Liver (tissue), 9 donors: ENCODE data around the gene CDC25A. TPM values are rescaled to one million over a fixed set of nuclear protein-coding genes. Genes with fewer than 3 reads are reported as not detected.

Experiments used
- DNase-seq: peaks from one replicate; pipeline ENCODE4 v3.0.0-alpha.2; 2017; ENCODE audit warnings: low spot score
- H3K27ac ChIP-seq, 2 donors: one replicate each; pipeline ENCODE4 v1.7.0; 2013; ENCODE audit warnings: inconsistent platforms in 2 of 2, low read length in 2 of 2, control low read depth in 1 of 2, low read depth in 1 of 2, mild to moderate bottlenecking in 1 of 2
- H3K27me3 ChIP-seq, 4 donors: one replicate each; pipeline versions ENCODE4 v1.6.1 to v1.7.0; 2013; ENCODE audit warnings: low read length in 3 of 4, inconsistent platforms in 1 of 4, mild to moderate bottlenecking in 1 of 4, moderate library complexity in 1 of 4; ENCODE audit not compliant: control insufficient read depth in 4 of 4, insufficient read depth in 4 of 4
- H3K36me3 ChIP-seq, 4 donors: one replicate each; pipeline versions ENCODE4 v1.6.1 to v1.7.0; 2013; ENCODE audit warnings: low read length in 3 of 4, mild to moderate bottlenecking in 3 of 4, low read depth in 1 of 4, moderate library complexity in 1 of 4; ENCODE audit not compliant: control insufficient read depth in 4 of 4, insufficient read depth in 3 of 4
- H3K4me1 ChIP-seq, 4 donors: one replicate each; pipeline versions ENCODE4 v1.6.1 to v1.7.0; 2013; ENCODE audit warnings: low read length in 3 of 4, mild to moderate bottlenecking in 3 of 4, moderate library complexity in 1 of 4; ENCODE audit not compliant: control insufficient read depth in 4 of 4, insufficient read depth in 4 of 4
- H3K4me3 ChIP-seq, 3 donors: one replicate each; pipeline versions ENCODE4 v1.6.1 to v1.7.0; 2013; ENCODE audit warnings: low read length in 3 of 3, control low read depth in 1 of 3, low read depth in 1 of 3, mild to moderate bottlenecking in 1 of 3
- H3K9ac ChIP-seq, 2 donors: one replicate each; pipeline ENCODE4 v1.7.0; 2013; ENCODE audit warnings: low read length in 2 of 2, mild to moderate bottlenecking in 2 of 2, moderate library complexity in 2 of 2, control low read depth in 1 of 2, low read depth in 1 of 2
- H3K9me3 ChIP-seq, 4 donors: one replicate each; pipeline versions ENCODE4 v1.6.1 to v1.7.0; 2013; ENCODE audit warnings: low read length in 3 of 4; ENCODE audit not compliant: control insufficient read depth in 4 of 4
- CTCF ChIP-seq: fragments of 150-350 bp; IDR thresholded peaks from 2 replicates; pipeline ENCODE4 v1.5.1; 2017; ENCODE audit warnings: improper control_type of control experiment, low read depth, low read length; ENCODE audit not compliant: missing input control
- EGR1 ChIP-seq, 2 donors: IDR thresholded peaks; 2 replicates each; pipeline ENCODE4 v1.6.1; 2016 to 2018; ENCODE audit warnings: antibody characterized with exemption in 2 of 2, low read depth in 2 of 2
- FOXA1 ChIP-seq: IDR thresholded peaks from 2 replicates; pipeline ENCODE4 v1.6.1; 2016; ENCODE audit warnings: antibody characterized with exemption
- FOXA2 ChIP-seq: IDR thresholded peaks from 2 replicates; pipeline ENCODE4 v1.6.1; 2016; ENCODE audit warnings: antibody characterized with exemption
- HNF4A ChIP-seq, 2 donors: conservative IDR thresholded peaks; 2 replicates each; pipeline ENCODE4 v1.6.1; 2016; ENCODE audit warnings: antibody characterized with exemption in 2 of 2, mild to moderate bottlenecking in 2 of 2
- HNF4G ChIP-seq: IDR thresholded peaks from 2 replicates; pipeline ENCODE4 v1.6.1; 2016; ENCODE audit warnings: antibody characterized with exemption
- JUND ChIP-seq, 2 donors: IDR thresholded peaks; 2 replicates each; pipeline ENCODE4 v1.6.1; 2016; ENCODE audit warnings: antibody characterized with exemption in 2 of 2
- NR2F2 ChIP-seq: IDR thresholded peaks from 2 replicates; pipeline ENCODE4 v1.6.1; 2016; ENCODE audit warnings: antibody characterized with exemption
- REST ChIP-seq: IDR thresholded peaks from 2 replicates; pipeline ENCODE4 v1.6.1; 2016; ENCODE audit warnings: antibody characterized with exemption, mild to moderate bottlenecking
- RXRA ChIP-seq, 2 donors: IDR thresholded peaks; 2 replicates each; pipeline ENCODE4 v1.6.1; 2017 to 2018; ENCODE audit warnings: antibody characterized with exemption in 2 of 2, mild to moderate bottlenecking in 1 of 2
- SP1 ChIP-seq: IDR thresholded peaks from 2 replicates; pipeline ENCODE4 v1.6.1; 2018; ENCODE audit warnings: antibody characterized with exemption, mild to moderate bottlenecking
- TAF1 ChIP-seq: conservative IDR thresholded peaks from 2 replicates; pipeline ENCODE4 v1.6.1; 2016; ENCODE audit warnings: antibody characterized with exemption, mild to moderate bottlenecking
- YY1 ChIP-seq: IDR thresholded peaks from 2 replicates; pipeline ENCODE4 v1.6.1; 2016; ENCODE audit warnings: antibody characterized with exemption, mild to moderate bottlenecking
- ZBTB33 ChIP-seq: IDR thresholded peaks from 2 replicates; pipeline ENCODE4 v1.6.1; 2016; ENCODE audit warnings: antibody characterized with exemption
- WGBS: extraction: QIAGEN DNeasy Blood & Tissue Kit; methylation state at CpG from one replicate; pipeline ENCODE4 v1.1.7; 2013; 5-methylcytosine and 5-hydroxymethylcytosine counted together
- polyA plus RNA-seq, 2 donors: library from polyadenylated mRNA; stranded (reverse) in 1 of 2; unstranded in 1 of 2; fragments of 200-250 nt in 1 of 2; fragments of >200 nt in 1 of 2; fragmentation: Nextera tagmentation in 1 of 2; extraction: Ambion mirVana in 1 of 2; gene quantifications; one replicate each; pipeline versions ENCODE4 v1.2.1 to v1.2.3, GENCODE V29; 2013 to 2015
- total RNA-seq, 2 donors: library from RNA; depleted of rRNA; stranded (reverse); fragments of >200 nt; gene quantifications; one replicate each; pipeline ENCODE4 v1.2.3, GENCODE V29; 2014
- TF ChIP-seq, protein P1 (sequence below): IDR thresholded peaks from 2 replicates; pipeline ENCODE4 v1.6.1; 2016; ENCODE audit warnings: antibody characterized with exemption
- donor health status: healthy.
- donor health status: healthy.
- donor health status: healthy.
- donor health status: healthy.
- donor health status: healthy.

The CDC25A gene
- total and polyA plus RNA-seq, 4 donors, result 0.18 to 29.6 (median 0.60) TPM

- Histone ChIP-seq H3K4me3 (no peak overlapping the region), H3K27me3 (no peaks in the 10 kb centered on the region), H3K9ac (no peak overlapping the region), H3K27ac (no peak overlapping the region), H3K9me3 (no peaks in the 10 kb centered on the region), H3K4me1 (no peaks in the 10 kb centered on the region), H3K36me3 (no peaks in the 10 kb centered on the region)
- TF ChIP-seq FOXA2, result no peak
- TF ChIP-seq, protein P1, sequence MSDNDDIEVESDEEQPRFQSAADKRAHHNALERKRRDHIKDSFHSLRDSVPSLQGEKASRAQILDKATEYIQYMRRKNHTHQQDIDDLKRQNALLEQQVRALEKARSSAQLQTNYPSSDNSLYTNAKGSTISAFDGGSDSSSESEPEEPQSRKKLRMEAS, result no peak
- no peak for TF ChIP-seq RXRA (IDR thresholded peaks at IDR 0.05)
- no peak for TF ChIP-seq SP1
- no peak for TF ChIP-seq FOXA1
- no peak for TF ChIP-seq HNF4A (conservative IDR thresholded peaks at IDR 0.05)
- no peak for TF ChIP-seq JUND (IDR thresholded peaks at IDR 0.05)
- TF ChIP-seq NR2F2, result no peak
- TF ChIP-seq REST, result no peak
- no peak for TF ChIP-seq HNF4G
- TF ChIP-seq CTCF, result no peak
- TF ChIP-seq EGR1 (IDR thresholded peaks at IDR 0.05; ENCODE audit: low read depth in 2 of 2), result no peak
- no peak for TF ChIP-seq TAF1
- TF ChIP-seq ZBTB33, result no peak
- no peak for TF ChIP-seq YY1
- 75% methylated on average over 8 of the region's 8 CpGs for WGBS
- no peak for DNase-seq
These were observed 52.4 kb downstream of the CDC25A start for GRCh38 chr3:48135552-48136495.
